GM12878 (cell line): ENCODE results near the gene IGFL3. TPM values are rescaled to one million over a fixed set of nuclear protein-coding genes. Genes with fewer than 3 reads are reported as not detected.

Source experiments
- ATAC-seq: fragments of 200-7000 bp; cut with Tn5 transposase; 3 replicates; pipeline ENCODE4 v1.9.1; 2020; ENCODE audit warnings: mild to moderate bottlenecking, moderate library complexity
- BruUV-seq: library from RNA; stranded (reverse); fragments of 400-500 nt; replicated peaks from 2 replicates; lab custom pipeline; 2021; lab: Mats Ljungman, UMichigan
- CTCF ChIA-PET: fragments of 300-600 bp; sonication (Branson Sonifier 250); formaldehyde crosslinking; extraction: SDS; loops from one replicate; lab custom pipeline; 2021; ENCODE audit warnings: inconsistent platforms; lab: Yijun Ruan, JAX
- POLR2A ChIA-PET: fragments of 350-600 bp; formaldehyde crosslinking; extraction: SDS; loops from one replicate; lab custom pipeline; 2021; ENCODE audit warnings: inconsistent platforms; lab: Charles Lee
- RAD21 ChIA-PET: fragments of 300-600 bp; sonication (Branson Sonifier 250); formaldehyde crosslinking; loops from one replicate; lab custom pipeline; 2023; ENCODE audit warnings: antibody characterized with exemption; ENCODE audit not compliant: unreplicated experiment; lab: Charles Lee
- SMC1A ChIA-PET: fragments of 300-600 bp; sonication (Branson Sonifier 250); formaldehyde crosslinking; loops from one replicate; lab custom pipeline; 2023; ENCODE audit not compliant: unreplicated experiment, uncharacterized antibody; lab: Charles Lee
- DNase-seq: peaks from one replicate; pipeline ENCODE4 v3.0.0-alpha.2; 2011; ENCODE audit warnings: low read depth, low spot score
- FAIRE-seq: peaks from 3 replicates; lab custom pipeline; 2011; peaks lifted over from hg19 to GRCh38; lab: Jason Lieb, UNC
- H2AFZ ChIP-seq: 2 replicates; pipeline ENCODE4 v1.6.0; 2011; ENCODE audit warnings: low read depth, low read length, control low read depth; ENCODE audit not compliant: control insufficient read depth
- H3K27ac ChIP-seq: 2 replicates; pipeline ENCODE4 v1.5.1; 2011; ENCODE audit warnings: control low read depth; ENCODE audit not compliant: control insufficient read depth, insufficient read depth
- H3K27me3 ChIP-seq, 2 experiments: replicated peaks in 1 of 2; 2 replicates each; pipeline versions ENCODE4 v1.6.0 to v1.6.1; 2011; ENCODE audit warnings: low read length in 1 of 2; ENCODE audit not compliant: control insufficient read depth in 2 of 2, insufficient read depth in 2 of 2
- H3K36me3 ChIP-seq, 2 experiments: 2 replicates each; pipeline ENCODE4 v1.5.1; 2011; ENCODE audit warnings: low read length in 1 of 2; ENCODE audit not compliant: control insufficient read depth in 2 of 2, insufficient read depth in 2 of 2
- H3K4me1 ChIP-seq: 2 replicates; pipeline ENCODE4 v1.6.1; 2011; ENCODE audit warnings: mild to moderate bottlenecking, low read length, moderate library complexity, mixed read lengths; ENCODE audit not compliant: control insufficient read depth, insufficient read depth
- H3K4me2 ChIP-seq: 2 replicates; pipeline ENCODE4 v1.6.0; 2011; ENCODE audit warnings: control low read depth; ENCODE audit not compliant: control insufficient read depth, insufficient read depth
- H3K4me3 ChIP-seq: fragments of 200-600 bp; sonication (generic); 2 replicates; pipeline ENCODE4 v1.5.1; 2016
- H3K79me2 ChIP-seq: 2 replicates; pipeline ENCODE4 v1.6.0; 2011; ENCODE audit warnings: low read length; ENCODE audit not compliant: control insufficient read depth, insufficient read depth
- H3K9ac ChIP-seq: 2 replicates; pipeline ENCODE4 v1.8.0; 2011; ENCODE audit warnings: low read length, control low read depth, mixed read lengths; ENCODE audit not compliant: control insufficient read depth, insufficient read depth
- H3K9me3 ChIP-seq: replicated peaks from 3 replicates; pipeline ENCODE4 v1.5.1; 2011; ENCODE audit warnings: mild to moderate bottlenecking, low read length; ENCODE audit not compliant: control insufficient read depth, insufficient read depth
- H4K20me1 ChIP-seq: 2 replicates; pipeline ENCODE4 v1.6.0; 2011; ENCODE audit not compliant: control insufficient read depth, insufficient read depth
- ATF2 ChIP-seq: IDR thresholded peaks from 2 replicates; pipeline ENCODE4 v1.6.1; 2012; ENCODE audit warnings: low read length, inconsistent platforms
- CEBPB ChIP-seq, 2 experiments: fragments of 150-350 bp in 1 of 2; IDR thresholded peaks; 2 replicates each; pipeline ENCODE4 v1.6.1; 2012 to 2014; ENCODE audit warnings: low read depth in 2 of 2, low read length in 2 of 2, borderline replicate concordance in 1 of 2, inconsistent platforms in 1 of 2
- CHD2 ChIP-seq: IDR thresholded peaks from 2 replicates; pipeline ENCODE4 v1.6.1; 2011; ENCODE audit warnings: low read depth, low read length, improper control_type of control experiment, borderline replicate concordance
- FOXM1 ChIP-seq: IDR thresholded peaks from 2 replicates; pipeline ENCODE4 v1.6.1; 2012; ENCODE audit warnings: low read depth, mild to moderate bottlenecking, inconsistent platforms, low read length, moderate library complexity
- HDAC2 ChIP-seq: fragments of 200-600 bp; sonication (generic); IDR thresholded peaks from 2 replicates; pipeline ENCODE4 v1.6.1; 2017
- MTA2 ChIP-seq: fragments of 450-650 bp; IDR thresholded peaks from 2 replicates; pipeline ENCODE4 v1.6.1; 2016; ENCODE audit warnings: low read depth, mild to moderate bottlenecking, moderate library complexity
- MYB ChIP-seq: fragments of 150-350 bp; IDR thresholded peaks from 2 replicates; pipeline ENCODE4 v1.6.1; 2014; ENCODE audit warnings: mild to moderate bottlenecking, low read depth, low read length, borderline replicate concordance
- PML ChIP-seq: IDR thresholded peaks from 2 replicates; pipeline ENCODE4 v1.6.1; 2012; ENCODE audit warnings: low read length, inconsistent platforms
- PRDM15 ChIP-seq: fragments of 450-650 bp; formaldehyde crosslinking; IDR thresholded peaks from 2 replicates; pipeline ENCODE4 v1.4.0; 2020; ENCODE audit warnings: mild to moderate bottlenecking, moderate library complexity
- RBBP5 ChIP-seq: fragments of 200-600 bp; sonication (generic); conservative IDR thresholded peaks from 2 replicates; pipeline ENCODE4 v1.6.1; 2016
- SIX5 ChIP-seq: IDR thresholded peaks from 2 replicates; pipeline ENCODE4 v1.6.1; 2011; ENCODE audit warnings: mild to moderate bottlenecking, low read depth, low read length, moderate library complexity; ENCODE audit not compliant: severe bottlenecking
- SUPT20H ChIP-seq: IDR thresholded peaks from 2 replicates; pipeline ENCODE4 v1.6.1; 2011; ENCODE audit warnings: low read depth, mild to moderate bottlenecking, low read length, moderate library complexity, borderline replicate concordance; ENCODE audit not compliant: control insufficient read depth
- WGBS: methylation state at CpG from one replicate; pipeline ENCODE4 v1.1.6; 2016; ENCODE audit warnings: low lambda C conversion rate; ENCODE audit not compliant: insufficient replicate concordance, insufficient coverage; ENCODE audit errors: missing lambda C conversion rate; 5-methylcytosine and 5-hydroxymethylcytosine counted together
- in situ Hi-C: fragments of 300-500 bp; cut with MboI; formaldehyde crosslinking; loops from 9 replicates; pipeline ENCODE4 v1.14.3; 2018; ENCODE audit warnings: mixed read lengths
- intact Hi-C: fragments of 100-400 bp; cut with micrococcal nuclease; formaldehyde crosslinking; loops from one replicate; pipeline ENCODE4 v1.14.2; 2022; ENCODE audit not compliant: unreplicated experiment
- polyA plus RNA-seq, 11 experiments: library from polyadenylated mRNA; depleted of rRNA in 4 of 11; unstranded in 6 of 11; stranded (reverse) in 5 of 11; fragments of >200 nt; fragmentation: Nextera tagmentation in 4 of 11; fragmentation: Illumina TruSeq in 1 of 11; extraction: Ambion mirVana in 4 of 11; extraction: Trizol in 1 of 11; gene quantifications; 1 replicate in 1 of 11; 2 replicates in 10 of 11; pipeline versions ENCODE4 v1.2.1 to v1.2.3, GENCODE V29; 2011 to 2016; ENCODE audit warnings: inconsistent platforms in 2 of 11, missing spikeins in 2 of 11, low read depth in 1 of 11
- total RNA-seq, 4 experiments: library from RNA; depleted of rRNA in 3 of 4; stranded (reverse); fragments of >200 nt in 3 of 4; fragmentation: Illumina TruSeq in 1 of 4; extraction: Trizol in 1 of 4; gene quantifications; 2 replicates each; pipeline versions ENCODE4 v1.2.1 to v1.2.3, GENCODE V29; 2013 to 2021
- TF ChIP-seq, protein P1 (sequence below): fragments of 450-650 bp; IDR thresholded peaks from 2 replicates; pipeline ENCODE4 v1.6.1; 2016; ENCODE audit warnings: mild to moderate bottlenecking
- TF ChIP-seq, protein P2 (sequence below): fragments of 450-650 bp; IDR thresholded peaks from 2 replicates; pipeline ENCODE4 v1.6.1; 2016; ENCODE audit warnings: mild to moderate bottlenecking, moderate library complexity, borderline replicate concordance

The IGFL3 gene
- total and polyA plus RNA-seq, 10 of the 15 experiments (the other 5 are each of a cell fraction or from before 2014, with no cell fraction given), result not detected

DNA sequence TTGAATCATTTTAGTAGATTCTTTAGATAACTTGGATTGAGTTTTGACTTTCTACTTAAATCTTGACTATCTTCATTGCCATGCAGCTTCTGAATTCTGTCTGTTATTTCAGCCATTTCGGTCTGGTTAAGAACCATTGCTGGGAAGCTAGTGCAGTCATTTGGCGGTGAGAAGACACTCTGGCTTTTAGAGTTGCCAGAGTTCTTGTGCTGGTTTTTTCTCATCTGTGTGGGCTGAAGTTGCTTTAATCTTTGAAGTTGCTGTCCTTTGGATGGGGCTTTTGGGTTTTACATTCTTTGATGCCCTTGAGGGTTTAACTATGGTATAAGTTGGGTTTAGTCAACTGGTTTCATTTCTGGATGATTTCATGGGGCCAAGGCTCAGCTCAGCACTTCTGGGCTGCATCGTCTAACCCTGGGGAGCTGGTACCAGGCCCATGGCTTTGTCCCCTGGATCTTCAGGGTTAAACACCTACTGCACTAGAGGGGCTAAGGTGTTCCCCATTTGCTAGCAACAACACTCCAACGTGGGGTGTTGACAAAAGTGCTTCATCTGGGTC, 13.5 kb upstream of the IGFL3 start:
- Histone ChIP-seq H2AFZ (no peak overlapping the region), H3K9me3 (peaks cover under 1% of the 10 kb centered on the region; the same call in 2 of the 3 replicates), H3K27ac (no peak overlapping the region), H3K79me2 (no peaks in the 10 kb centered on the region), H4K20me1 (no peaks in the 10 kb centered on the region; the same call in 1 of the 2 replicates), H3K36me3 (no peaks in the 10 kb centered on the region), H3K4me3 (no peak overlapping the region), H3K9ac (no peak overlapping the region), H3K4me2 (no peak overlapping the region), H3K4me1 (peaks cover under 1% of the 10 kb centered on the region; the same call in 1 of the 2 replicates), H3K27me3 (peaks cover 0 to 4% of the 10 kb centered on the region in 2 experiments; a peak in 1 of 4 replicates)
- ChIA-PET RAD21 (no interaction called here), SMC1A (no interaction called here), CTCF (no interaction called here), POLR2A (interaction anchor here (0.6 kb wide), 1 partner anchor 14 kb away, joined by 3 read pairs; no protein-coding TSS in a partner anchor)
- ATAC-seq, result no peak
- no peak for DNase-seq
- no TSS peak for BruUV-seq
- intact Hi-C loops (no loop called here), in situ Hi-C loops (no loop called here)
- FAIRE-seq, result no peak
- 16% methylated on average over 4 of the region's 4 CpGs for WGBS
- TF ChIP-seq SIX5 (no peak), FOXM1 (no peak), PML (no peak), PRDM15 (CRISPR knock-in tag) (no peak), MYB (no peak), HDAC2 (no peak), CEBPB (IDR thresholded peaks at IDR 0.05; ENCODE audit: borderline replicate concordance in 1 of 2, low read depth in 2 of 2, low read length in 2 of 2) (no peak), RBBP5 (no peak), SUPT20H (no peak), MTA2 (no peak), ATF2 (no peak), CHD2 (no peak)
- TF ChIP-seq, protein P1, sequence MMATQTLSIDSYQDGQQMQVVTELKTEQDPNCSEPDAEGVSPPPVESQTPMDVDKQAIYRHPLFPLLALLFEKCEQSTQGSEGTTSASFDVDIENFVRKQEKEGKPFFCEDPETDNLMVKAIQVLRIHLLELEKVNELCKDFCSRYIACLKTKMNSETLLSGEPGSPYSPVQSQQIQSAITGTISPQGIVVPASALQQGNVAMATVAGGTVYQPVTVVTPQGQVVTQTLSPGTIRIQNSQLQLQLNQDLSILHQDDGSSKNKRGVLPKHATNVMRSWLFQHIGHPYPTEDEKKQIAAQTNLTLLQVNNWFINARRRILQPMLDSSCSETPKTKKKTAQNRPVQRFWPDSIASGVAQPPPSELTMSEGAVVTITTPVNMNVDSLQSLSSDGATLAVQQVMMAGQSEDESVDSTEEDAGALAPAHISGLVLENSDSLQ, result no peak
- TF ChIP-seq, protein P2, sequence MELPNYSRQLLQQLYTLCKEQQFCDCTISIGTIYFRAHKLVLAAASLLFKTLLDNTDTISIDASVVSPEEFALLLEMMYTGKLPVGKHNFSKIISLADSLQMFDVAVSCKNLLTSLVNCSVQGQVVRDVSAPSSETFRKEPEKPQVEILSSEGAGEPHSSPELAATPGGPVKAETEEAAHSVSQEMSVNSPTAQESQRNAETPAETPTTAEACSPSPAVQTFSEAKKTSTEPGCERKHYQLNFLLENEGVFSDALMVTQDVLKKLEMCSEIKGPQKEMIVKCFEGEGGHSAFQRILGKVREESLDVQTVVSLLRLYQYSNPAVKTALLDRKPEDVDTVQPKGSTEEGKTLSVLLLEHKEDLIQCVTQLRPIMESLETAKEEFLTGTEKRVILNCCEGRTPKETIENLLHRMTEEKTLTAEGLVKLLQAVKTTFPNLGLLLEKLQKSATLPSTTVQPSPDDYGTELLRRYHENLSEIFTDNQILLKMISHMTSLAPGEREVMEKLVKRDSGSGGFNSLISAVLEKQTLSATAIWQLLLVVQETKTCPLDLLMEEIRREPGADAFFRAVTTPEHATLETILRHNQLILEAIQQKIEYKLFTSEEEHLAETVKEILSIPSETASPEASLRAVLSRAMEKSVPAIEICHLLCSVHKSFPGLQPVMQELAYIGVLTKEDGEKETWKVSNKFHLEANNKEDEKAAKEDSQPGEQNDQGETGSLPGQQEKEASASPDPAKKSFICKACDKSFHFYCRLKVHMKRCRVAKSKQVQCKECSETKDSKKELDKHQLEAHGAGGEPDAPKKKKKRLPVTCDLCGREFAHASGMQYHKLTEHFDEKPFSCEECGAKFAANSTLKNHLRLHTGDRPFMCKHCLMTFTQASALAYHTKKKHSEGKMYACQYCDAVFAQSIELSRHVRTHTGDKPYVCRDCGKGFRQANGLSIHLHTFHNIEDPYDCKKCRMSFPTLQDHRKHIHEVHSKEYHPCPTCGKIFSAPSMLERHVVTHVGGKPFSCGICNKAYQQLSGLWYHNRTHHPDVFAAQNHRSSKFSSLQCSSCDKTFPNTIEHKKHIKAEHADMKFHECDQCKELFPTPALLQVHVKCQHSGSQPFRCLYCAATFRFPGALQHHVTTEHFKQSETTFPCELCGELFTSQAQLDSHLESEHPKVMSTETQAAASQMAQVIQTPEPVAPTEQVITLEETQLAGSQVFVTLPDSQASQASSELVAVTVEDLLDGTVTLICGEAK, result no peak
